Measurements from ENCODE around the gene GJB5. TPM values are rescaled to one million over a fixed set of nuclear protein-coding genes. Genes with fewer than 3 reads are reported as not detected.

Gene GJB5
- total and polyA plus RNA-seq, 9 of the 15 experiments (the other 6 are each of a cell fraction or from before 2014, with no cell fraction given), result 0.04 TPM; not detected in 8

GRCh38 chr1:34787461-34788420 is 32.9 kb downstream of the GJB5 start (continued):
- TF ChIP-seq ZNF512 (tag; IDR thresholded peaks at IDR 0.05) (no peak), REST (IDR thresholded peaks at IDR 0.05; ENCODE audit: borderline replicate concordance) (peak; percentile 75), REST (CRISPR knock-in tag; IDR thresholded peaks at IDR 0.05; ENCODE audit: low read depth) (no peak), TEAD1 (CRISPR knock-in tag; IDR thresholded peaks at IDR 0.05) (0 out of 4 replicates have a peak, but pooled peaks of 1 of the 2 experiments have one; percentile 5), UBTF (IDR thresholded peaks at IDR 0.05; ENCODE audit: borderline replicate concordance in 1 of 2, low read depth in 2 of 2, low read length in 2 of 2) (0 out of 4 replicates have a peak, but pooled peaks of 1 of the 2 experiments have one; percentile 39), SMC3 (conservative IDR thresholded peaks at IDR 0.05; ENCODE audit: insufficient read depth, low read depth, low read length) (peak; percentile 83), SMARCA4 (IDR thresholded peaks at IDR 0.05) (no peak), NR4A1 (CRISPR knock-in tag; IDR thresholded peaks at IDR 0.05) (no peak), NR4A1 (tag; IDR thresholded peaks at IDR 0.05) (no peak), ZSCAN29 (IDR thresholded peaks at IDR 0.05) (no peak)

All from K562 (cell line).